NK-92 (cell line): Measurements from ENCODE around the gene TMSB10.
"Not testable (repeated sequence)": the region's sequence is repeated elsewhere in the genome, so short reads cannot be mapped to it uniquely, and the experiment has no call there.

Experiments used
- DNase-seq: peaks from one replicate; lab custom pipeline; 2025; ENCODE audit not compliant: unreplicated experiment; lab: John Stamatoyannopoulos, UW

TMSB10 gene

DNA sequence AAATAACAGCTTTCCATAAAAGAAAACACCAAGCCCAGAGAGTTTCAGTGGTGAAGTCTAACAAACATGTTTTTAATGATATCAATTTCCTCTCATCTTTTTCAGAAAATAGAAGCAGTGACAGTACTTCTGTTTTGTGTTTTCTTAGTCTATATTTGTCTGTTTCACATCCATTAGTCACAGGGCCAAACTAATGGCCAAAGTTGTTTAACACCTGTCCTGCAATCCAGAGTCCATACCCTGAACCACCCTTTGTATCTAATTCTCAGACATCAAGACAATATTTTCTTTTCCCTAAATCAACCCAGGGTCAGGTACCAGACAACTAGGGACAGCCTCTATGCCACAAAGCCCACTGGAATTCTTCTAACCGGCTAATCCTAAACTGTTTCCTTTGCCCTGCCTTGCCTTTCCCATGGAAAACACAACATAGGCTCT, 25.9 kb downstream of the TMSB10 start:
- no peak for DNase-seq

DNA sequence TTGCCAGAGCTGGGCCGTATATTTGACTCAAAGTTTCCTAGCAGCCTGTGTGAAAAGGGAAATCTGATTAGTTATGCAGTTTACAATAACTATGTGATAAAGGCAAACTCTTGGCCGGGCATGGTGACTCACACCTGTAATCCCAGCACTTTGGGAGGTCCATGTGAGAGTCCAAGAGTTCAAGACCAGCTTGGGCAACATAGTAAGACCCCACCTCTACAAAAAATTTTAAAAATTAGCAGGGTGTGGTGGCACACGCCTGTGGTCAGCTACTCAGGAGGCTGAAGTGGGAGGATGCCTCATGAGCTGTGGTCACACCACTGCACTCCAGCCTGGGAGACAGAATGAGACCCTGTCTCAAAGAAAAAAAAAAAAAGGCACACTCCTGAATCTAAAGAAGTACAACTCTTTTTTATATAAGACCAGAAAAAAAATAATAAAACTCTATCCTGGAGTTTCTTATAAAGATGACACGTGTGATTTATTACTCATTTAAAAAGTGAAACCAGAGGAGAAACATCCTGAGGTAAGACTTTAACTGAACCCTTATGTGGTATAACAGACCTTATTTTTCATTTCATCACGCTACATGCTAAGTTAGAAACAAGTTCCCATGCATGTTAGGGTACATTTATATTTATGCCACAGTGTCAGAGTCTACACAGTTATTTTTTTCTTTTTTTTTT, 32.9 kb downstream of the TMSB10 start:
- DNase-seq: no peak

DNA sequence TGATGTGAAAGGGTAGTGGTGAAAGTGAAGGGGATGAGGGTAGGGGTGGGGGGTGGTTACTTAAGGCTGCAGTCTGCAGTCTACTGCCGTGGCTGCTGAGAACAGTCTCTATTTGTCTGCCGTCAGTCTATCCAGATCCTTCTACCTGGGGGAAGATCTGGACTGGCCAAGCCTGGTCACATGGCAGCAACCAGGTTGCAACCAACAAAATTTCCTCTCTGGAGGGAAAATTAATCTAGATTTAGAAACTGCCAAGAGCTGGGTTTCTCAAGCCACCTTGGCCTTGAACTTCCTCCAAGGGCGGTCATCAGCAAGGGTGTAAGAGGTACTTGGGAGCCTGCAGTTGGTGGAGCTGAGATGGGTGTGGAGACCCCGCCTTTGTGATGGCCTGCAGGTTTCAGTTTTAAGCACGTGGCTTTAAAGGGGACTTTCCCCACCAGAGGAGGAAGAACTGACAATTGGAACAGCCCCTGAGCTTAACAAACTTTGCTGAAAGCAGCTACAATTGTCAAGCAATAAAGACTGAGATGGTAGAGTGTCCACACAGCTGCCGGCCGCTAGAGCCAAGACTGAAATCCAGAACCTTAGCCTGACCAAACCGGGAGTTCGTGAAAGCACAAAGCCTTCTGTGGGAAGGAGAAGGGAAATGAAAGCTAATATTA, 34.1 kb downstream of the TMSB10 start:
- no peak for DNase-seq

DNA sequence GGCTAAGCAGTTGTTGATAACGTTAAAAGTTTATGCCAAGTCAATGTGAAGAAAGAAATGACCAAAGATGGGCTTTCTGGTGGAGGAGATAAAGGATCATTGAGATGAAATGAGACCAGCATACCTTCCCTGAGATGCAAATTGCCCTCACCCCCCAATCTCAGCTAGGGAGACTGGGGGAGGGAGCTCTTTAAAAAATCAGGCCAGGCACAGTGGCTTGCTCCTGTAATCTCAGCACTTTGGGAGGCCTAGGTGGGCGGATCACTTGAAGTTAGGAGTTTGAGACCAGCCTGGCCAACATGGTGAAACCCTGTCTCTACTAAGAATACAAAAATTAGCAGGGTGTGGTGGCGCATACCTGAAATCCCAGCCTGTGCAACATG, 34.6 kb downstream of the TMSB10 start:
- DNase-seq: no peak

DNA sequence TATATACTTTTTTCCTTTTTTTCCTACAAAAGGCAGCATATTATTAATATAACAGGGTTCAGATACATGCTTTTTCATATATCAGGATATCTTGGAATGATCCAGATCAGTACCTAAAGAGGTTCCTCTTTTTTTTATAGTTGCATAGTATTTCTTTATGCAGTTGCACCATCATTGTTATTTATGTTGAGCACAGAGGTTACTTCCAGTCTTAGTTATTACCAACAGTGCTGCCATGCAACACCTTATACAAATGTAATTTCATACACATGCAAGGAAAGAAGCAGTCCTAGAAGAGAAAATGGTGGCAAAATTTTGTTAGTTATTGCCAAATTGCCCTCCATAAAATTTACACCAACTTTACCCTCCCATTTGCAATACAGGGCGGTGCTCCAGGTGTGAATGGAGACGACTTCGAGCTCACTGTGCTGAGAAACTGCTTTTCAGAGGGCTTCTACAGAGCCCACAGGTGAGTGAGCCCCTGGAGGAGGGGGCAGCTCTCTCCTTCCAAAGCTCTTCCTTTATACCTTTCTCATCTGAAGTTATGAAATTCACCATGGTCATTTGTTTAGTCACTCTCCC, 35.5 kb downstream of the TMSB10 start:
- no peak for DNase-seq

DNA sequence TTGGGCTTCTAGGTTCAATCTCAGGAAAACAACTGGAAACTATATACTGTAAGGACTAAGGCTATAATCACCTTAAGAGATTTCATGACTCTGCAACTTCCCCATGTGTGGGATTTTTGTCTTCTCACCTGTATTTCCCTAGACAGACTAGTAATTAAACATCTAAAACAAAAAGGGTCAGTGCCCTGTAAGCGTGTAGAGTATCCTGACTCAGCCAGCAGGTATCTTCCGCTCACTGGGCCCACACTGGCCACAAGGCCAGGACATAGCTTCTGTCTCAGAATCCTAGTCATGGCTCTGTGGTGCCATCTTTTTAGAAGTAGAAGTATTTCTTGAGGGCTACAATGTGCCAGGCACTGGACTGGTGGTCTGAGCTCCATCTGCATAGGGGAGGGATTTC, 36.7 kb downstream of the TMSB10 start:
- no peak for DNase-seq

DNA sequence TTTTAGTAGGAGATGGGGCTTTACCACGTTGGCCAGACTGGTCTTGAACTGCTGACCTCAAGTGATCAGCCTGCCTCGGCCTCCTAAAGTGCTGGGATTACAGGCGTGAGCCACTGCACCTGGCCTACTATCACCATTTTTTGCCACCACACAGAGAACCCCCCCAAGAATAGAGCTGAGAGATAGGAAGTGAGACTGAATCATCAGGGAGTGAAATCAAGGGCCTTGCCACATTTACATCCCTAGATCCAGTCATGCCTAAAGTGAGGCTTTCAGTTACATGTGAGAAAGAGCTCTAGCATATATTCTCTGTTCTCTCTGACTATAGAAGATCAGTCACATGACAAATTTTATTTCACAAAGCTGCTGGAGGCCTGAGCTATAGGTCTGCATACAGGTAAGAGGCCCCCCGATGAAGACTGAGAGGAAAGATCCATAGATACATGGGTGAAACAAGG, 37.5 kb downstream of the TMSB10 start:
- no peak for DNase-seq

DNA sequence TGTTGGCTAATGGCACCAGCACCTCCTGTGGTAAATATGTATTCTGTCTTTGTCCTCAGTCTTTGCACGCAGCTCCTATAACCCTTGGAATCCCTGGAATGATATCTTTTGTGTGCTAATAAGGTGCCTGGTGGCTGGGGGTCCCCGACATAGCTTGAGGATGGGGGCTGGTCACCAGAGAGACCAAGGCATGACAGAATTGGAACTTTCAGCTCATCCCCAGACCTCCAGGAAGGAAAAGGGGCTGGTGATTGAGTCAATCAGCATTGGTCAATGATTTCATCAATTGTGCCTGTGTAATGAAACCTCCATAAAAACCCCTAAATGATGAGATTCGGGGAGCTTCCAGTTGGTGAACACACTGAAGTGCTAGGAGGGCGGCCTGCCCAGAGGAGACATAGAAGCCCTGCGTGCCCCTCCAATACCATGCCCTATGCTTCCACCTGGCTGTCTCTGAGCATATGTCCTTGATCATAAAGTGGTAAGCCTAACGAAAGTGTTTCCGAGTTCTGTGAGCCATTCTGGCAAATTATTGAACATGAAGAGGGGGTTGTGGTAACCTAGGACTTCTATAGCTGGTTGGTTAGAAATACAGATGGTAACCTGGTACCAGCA, 38.9 kb downstream of the TMSB10 start:
- no peak for DNase-seq

DNA sequence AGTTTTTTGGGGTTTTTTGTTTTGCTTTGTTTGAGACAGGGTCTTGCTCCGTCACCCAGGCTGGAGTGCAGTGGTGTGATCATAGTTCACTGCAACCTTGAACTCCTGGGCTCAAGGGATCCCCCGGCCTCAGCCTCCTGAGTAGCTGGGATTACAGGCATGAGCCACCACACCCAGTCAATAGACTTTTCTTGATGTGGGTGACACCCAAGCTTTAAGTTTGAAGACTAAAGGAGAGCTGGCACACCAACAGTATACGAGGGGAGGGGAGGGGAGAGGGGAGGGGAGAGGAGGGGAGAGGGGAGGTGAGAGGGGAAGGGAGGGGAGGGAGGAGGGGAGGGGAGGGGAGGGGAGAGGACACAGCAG, 40.4 kb downstream of the TMSB10 start:
- DNase-seq: not testable (repeated sequence)

DNA sequence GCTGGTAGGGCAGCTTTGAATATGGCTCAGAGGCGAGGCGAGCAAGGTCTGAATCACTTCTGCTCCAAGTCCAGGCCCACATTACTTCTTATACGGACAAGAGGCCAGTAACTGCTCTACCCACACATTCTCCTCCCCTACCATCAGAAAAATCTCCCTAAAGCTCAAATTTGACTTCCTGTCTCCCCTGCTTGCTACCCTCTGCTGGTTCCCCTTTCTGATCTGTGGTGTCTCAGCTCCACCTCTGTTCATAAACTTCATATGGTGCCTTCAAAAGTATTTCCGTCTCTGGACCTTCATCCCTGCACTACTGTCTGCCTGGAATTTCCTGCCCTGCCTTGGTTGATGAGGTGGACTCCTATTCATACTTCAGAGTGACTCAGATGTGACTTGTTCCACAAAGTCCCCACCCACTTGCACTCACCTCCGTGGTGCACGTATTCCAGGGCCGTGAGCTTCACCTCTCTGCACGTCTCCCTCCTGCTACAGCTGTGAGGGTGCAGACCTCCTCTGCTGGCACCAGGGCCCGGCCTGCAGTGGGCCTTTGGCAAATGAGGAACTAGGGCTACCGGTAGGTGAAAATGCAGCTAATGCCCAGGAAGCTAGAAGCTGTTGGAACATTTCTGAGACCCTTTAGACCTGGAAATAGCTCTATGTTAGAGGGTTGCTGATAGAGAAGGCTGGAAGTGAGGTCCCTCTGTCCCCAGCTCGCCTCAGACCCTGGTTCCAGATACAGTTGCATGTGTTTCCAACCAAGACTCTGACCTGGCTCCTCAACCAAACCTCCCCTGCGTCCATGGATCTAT, 41.0 kb downstream of the TMSB10 start:
- DNase-seq: no peak

DNA sequence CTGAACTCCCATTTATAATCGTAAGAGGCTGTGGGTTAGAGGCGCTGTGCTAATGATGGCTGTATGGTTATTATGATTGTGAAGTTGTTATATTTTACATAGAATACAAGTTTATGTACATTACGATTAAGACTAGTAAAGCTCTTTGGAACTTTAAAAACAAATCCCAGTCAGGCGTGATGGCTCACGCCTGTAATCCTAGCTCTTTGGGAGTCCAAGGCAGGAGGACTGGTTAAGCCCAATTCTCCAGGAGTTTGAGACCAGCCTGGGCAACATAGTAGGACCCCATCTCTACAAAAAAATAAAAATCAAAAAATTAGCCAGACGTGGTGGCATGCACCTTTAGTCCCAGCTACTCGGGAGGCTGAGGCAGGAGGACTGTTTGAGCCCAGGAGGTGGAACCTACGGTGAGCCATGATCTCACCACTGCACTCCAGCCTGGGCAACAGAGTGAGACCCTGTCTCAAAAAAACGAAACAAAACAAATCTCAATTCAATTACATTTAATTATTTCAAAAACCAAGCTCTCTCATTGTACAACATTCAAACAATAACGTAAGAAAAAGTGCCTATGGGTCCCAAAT, 41.6 kb downstream of the TMSB10 start:
- DNase-seq: no peak

DNA sequence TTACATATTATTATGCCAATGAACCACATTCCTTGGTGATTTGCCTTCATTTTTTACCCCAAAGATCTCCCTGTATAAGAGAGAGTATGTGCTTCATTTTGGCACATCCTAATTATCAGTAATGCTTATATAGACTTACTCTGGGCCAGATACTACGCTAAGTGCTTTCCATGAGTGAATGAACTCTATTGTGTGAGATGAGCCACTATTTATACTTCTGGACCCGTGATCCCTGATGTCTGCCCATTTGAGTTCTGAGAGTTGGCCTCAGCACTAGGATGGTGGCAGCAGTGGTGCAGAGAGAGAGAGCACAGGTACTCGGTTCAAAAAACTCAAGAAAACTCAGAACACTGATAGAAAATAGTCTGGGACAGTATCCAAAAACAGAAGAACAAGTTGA, 48.1 kb downstream of the TMSB10 start:
- no peak for DNase-seq

DNA sequence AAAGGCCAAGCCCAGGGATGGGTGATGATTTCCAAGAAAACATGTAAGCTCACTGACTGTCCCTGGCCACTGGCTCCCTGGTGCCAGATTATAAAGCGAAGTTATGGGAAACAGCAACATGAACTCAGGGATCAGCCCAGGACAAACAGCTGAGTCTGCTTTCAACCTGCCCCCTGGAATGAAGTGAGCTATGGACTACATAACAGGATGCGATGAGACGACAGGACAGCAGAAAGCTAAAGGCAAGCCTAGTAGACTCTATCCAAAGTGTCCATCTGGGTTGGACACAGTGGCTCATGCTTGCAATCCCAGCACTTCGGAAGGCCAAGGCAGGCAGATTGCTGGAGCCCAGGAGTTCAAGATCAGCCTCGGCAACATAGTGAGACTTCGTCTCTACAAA, 48.9 kb downstream of the TMSB10 start:
- no peak for DNase-seq
